A673 (cell line): ENCODE measurements around the gene SDK1. TPM values are rescaled to one million over a fixed set of nuclear protein-coding genes. Genes with fewer than 3 reads are reported as not detected.

ENCODE experiments used
- BruUV-seq: library from RNA; stranded (reverse); fragments of 400-500 nt; replicated peaks from 2 replicates; lab custom pipeline; 2021; lab: Mats Ljungman, UMichigan
- CTCF ChIA-PET: fragments of 300-600 bp; sonication (Branson Sonifier 250); formaldehyde crosslinking; loops from one replicate; lab custom pipeline; 2022; ENCODE audit warnings: antibody characterized with exemption; lab: Charles Lee
- POLR2A ChIA-PET: fragments of 300-600 bp; sonication (Branson Sonifier 250); formaldehyde crosslinking; loops from one replicate; lab custom pipeline; 2022; ENCODE audit warnings: antibody characterized with exemption; ENCODE audit not compliant: low non-redundant PET; lab: Charles Lee
- DNase-seq: peaks from one replicate; pipeline ENCODE4 v3.0.0-alpha.2; 2015; ENCODE audit warnings: low spot score
- H3K27ac ChIP-seq: fragments of 200-600 bp; sonication (generic); 2 replicates; pipeline ENCODE4 v1.5.1; 2016; ENCODE audit warnings: mixed run types, low read depth, mild to moderate bottlenecking, mixed read lengths, antibody characterized with exemption, low read length; ENCODE audit not compliant: poor library complexity, severe bottlenecking
- H3K27me3 ChIP-seq: fragments of 200-600 bp; sonication (generic); replicated peaks from 2 replicates; pipeline ENCODE4 v1.6.1; 2017; ENCODE audit warnings: mixed run types, low read depth, mild to moderate bottlenecking, mixed read lengths, antibody characterized with exemption, low read length; ENCODE audit not compliant: insufficient read depth, poor library complexity
- H3K36me3 ChIP-seq: fragments of 200-600 bp; sonication (generic); 2 replicates; pipeline ENCODE4 v1.6.1; 2016; ENCODE audit warnings: mixed run types, mild to moderate bottlenecking, mixed read lengths, antibody characterized with exemption, low read length; ENCODE audit not compliant: insufficient read depth, poor library complexity, severe bottlenecking
- H3K4me1 ChIP-seq: fragments of 200-600 bp; sonication (generic); 2 replicates; pipeline ENCODE4 v1.6.1; 2017; ENCODE audit warnings: mixed run types, mild to moderate bottlenecking, mixed read lengths, antibody characterized with exemption, low read length; ENCODE audit not compliant: insufficient read depth, poor library complexity, severe bottlenecking
- H3K4me3 ChIP-seq: fragments of 200-600 bp; sonication (generic); 2 replicates; pipeline ENCODE4 v1.5.1; 2016; ENCODE audit warnings: low read depth, mixed run types, mild to moderate bottlenecking, mixed read lengths, low read length; ENCODE audit not compliant: poor library complexity, severe bottlenecking
- H3K9me3 ChIP-seq: fragments of 200-600 bp; sonication (generic); 2 replicates; pipeline ENCODE4 v1.6.1; 2016; ENCODE audit warnings: mixed run types, low read depth, mild to moderate bottlenecking, mixed read lengths, antibody characterized with exemption, low read length; ENCODE audit not compliant: poor library complexity, severe bottlenecking
- CTCF ChIP-seq: fragments of 300-800, 200-600 bp; sonication (generic); conservative IDR thresholded peaks from 2 replicates; pipeline ENCODE4 v1.5.1; 2017; ENCODE audit warnings: low read depth, mild to moderate bottlenecking, antibody characterized with exemption, low read length, moderate library complexity, mixed read lengths
- EZH2 ChIP-seq: fragments of 200-600 bp; sonication (generic); IDR thresholded peaks from 2 replicates; pipeline ENCODE4 v1.6.1; 2017; ENCODE audit warnings: borderline replicate concordance, low read depth, mild to moderate bottlenecking, mixed read lengths, antibody characterized with exemption, low read length; ENCODE audit not compliant: poor library complexity, severe bottlenecking
- intact Hi-C: fragments of 100-400 bp; cut with micrococcal nuclease; formaldehyde crosslinking; loops from one replicate; pipeline ENCODE4 v1.10.0; 2022; ENCODE audit not compliant: unreplicated experiment
- total RNA-seq: library from RNA; stranded (reverse); gene quantifications from 2 replicates; pipeline ENCODE4 v1.2.3, GENCODE V29; 2021

Gene SDK1
- total RNA-seq, 1 experiment from 2014 or later, result 14.7 TPM

DNA sequence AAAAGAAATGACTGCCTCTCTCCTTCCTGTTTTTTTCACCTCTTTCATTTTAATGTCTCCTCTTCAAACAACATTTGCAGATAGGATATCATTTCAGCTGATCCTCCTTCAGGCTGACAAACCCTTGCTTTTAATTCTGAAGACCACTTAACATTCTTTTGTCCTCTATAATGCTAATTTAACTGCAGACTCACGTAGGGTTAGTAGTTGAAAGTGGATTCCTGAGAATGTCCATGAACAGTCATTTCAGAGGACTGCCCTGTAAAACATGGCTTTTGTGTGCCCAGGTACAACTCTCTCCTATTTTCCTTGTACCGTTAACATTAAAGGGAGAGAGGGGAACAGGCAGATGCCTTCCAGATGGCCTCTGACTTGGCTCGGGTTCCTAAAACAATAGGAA is 524.4 kb downstream of the SDK1 start:
- Histone ChIP-seq H3K27ac (no peak overlapping the region), H3K4me3 (no peak overlapping the region), H3K36me3 (no peaks in the 10 kb centered on the region), H3K4me1 (no peaks in the 10 kb centered on the region), H3K9me3 (no peaks in the 10 kb centered on the region), H3K27me3 (no peaks in the 10 kb centered on the region)
- no peak for DNase-seq
- TF ChIP-seq CTCF (no peak), EZH2 (no peak)
- ChIA-PET POLR2A (no interaction called here), CTCF (no interaction called here)
- intact Hi-C loops, result no loop called here
- BruUV-seq, result no TSS peak

- TF ChIP-seq CTCF (no peak), EZH2 (no peak)
- DNase-seq, result no peak
- Histone ChIP-seq H3K4me3 (no peak overlapping the region), H3K4me1 (no peaks in the 10 kb centered on the region), H3K36me3 (no peaks in the 10 kb centered on the region), H3K27me3 (no peaks in the 10 kb centered on the region), H3K27ac (no peak overlapping the region), H3K9me3 (no peaks in the 10 kb centered on the region)
- BruUV-seq, result no TSS peak
- CTCF ChIA-PET, result no interaction called here
- POLR2A ChIA-PET, result no interaction called here
- intact Hi-C loops, result no loop called here
Measured at GRCh38 chr7:3832199-3832598, 531.1 kb downstream of the SDK1 start.

GRCh38 chr7:3835109-3835508 is 534.1 kb downstream of the SDK1 start:
- ChIA-PET POLR2A (no interaction called here), CTCF (no interaction called here)
- Histone ChIP-seq H3K27me3 (no peaks in the 10 kb centered on the region), H3K4me1 (no peaks in the 10 kb centered on the region), H3K4me3 (no peak overlapping the region), H3K36me3 (no peaks in the 10 kb centered on the region), H3K27ac (no peak overlapping the region), H3K9me3 (no peaks in the 10 kb centered on the region)
- intact Hi-C loops, result no loop called here
- no TSS peak for BruUV-seq
- DNase-seq, result no peak
- TF ChIP-seq EZH2, result no peak
- TF ChIP-seq CTCF, result no peak
